Measurements from ENCODE around the gene ATP6V1G2. TPM values are rescaled to one million over a fixed set of nuclear protein-coding genes. Genes with fewer than 3 reads are reported as not detected.

Gene ATP6V1G2
- total RNA-seq (2022; extraction: Qiagen RNA extraction) = 0.46 to 0.93 TPM (median 0.67 TPM) in 5 replicates

DNA sequence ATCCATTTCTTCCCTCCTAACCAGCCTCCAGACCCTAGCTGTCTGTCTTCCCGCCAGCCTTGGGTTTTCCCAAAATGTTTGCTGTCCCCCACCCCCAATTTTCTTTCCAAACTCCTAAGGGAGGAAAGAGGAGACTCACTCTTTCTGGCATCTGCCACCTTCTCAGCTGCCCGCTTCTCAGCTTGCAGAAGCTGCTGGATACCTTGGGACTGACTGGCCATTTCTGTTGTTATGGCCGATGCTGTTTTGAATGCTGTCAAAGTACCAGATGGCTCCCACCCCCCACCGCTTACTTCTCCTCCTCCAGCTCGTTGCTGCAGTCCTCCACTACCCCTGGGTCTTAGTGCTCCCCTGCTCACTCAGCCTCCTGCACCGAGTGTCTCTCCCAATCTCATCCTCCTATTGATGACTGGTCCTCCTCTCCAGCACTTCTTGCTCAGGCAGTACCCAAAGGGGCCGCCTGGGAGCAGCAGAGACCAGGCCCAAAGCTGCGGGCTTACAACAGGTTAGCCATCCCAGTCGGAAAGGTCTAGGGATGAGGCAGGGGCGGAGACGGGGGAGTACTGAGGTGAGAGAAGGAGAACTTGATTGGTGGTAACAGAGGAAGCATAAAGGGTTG lies at the start of gene ATP6V1G2:
Gene ATP6V1G2 (minus strand): TSS at position 270 of the 619 bp plus-strand sequence. CDS start 49 bp downstream, at position 221.

DNA sequence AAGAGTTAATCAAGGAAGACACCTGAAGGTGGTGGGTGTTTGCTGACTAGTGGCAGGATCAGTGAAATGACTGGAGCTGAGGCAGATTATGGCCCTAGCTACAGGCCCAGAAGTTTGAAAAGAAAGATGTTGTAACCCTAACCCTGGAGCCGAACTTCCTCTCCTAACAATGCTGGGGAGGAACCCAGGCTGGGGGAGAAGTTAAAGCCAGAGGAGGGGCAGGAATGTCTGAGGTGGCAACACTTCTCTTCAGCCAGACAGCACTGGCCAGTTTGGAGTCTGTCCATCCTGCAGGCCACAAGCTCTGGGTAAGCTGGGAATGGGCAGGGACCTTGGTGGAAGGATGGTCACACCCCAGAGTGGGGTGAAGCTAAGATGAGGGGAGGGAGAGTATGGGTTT lies 39.6 kb upstream of the ATP6V1G2 start, which contains the start of gene LST1:
Gene LST1 (plus strand): TSS at position 270 of the 400 bp plus-strand sequence. CDS start 1,023 bp downstream, outside the sequence.

DNA sequence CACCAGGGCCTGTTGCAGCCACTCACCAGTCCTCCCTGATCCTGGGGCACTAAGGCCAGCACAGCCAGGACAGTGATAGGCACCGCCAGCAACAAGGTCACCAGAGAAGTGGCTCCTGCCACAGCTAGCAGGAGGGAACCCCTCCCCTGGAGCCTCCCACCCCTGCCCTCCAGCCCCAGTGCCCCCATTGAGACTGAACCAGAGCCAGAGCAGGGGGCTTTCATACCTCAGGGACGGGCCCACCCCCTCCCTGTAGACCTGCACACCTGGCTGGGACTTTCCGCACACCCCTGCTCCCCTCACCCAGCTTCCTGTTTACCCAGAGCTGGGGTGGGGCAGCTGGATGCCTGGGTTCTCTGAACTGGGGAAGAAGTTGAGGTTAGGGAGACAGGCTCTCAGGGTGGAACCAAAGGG lies 35.8 kb upstream of the ATP6V1G2 start, which contains the start of gene LTB:
Gene LTB (minus strand): TSS at position 195 of the 414 bp plus-strand sequence. CDS start 7 bp downstream, at position 188.

GRCh38 chr6:31575335-31575901 lies 29.0 kb upstream of the ATP6V1G2 start, which contains the start of gene TNF:
Gene TNF (plus strand): TSS chr6:31575565. CDS start chr6:31575742, 177 bp downstream.

DNA sequence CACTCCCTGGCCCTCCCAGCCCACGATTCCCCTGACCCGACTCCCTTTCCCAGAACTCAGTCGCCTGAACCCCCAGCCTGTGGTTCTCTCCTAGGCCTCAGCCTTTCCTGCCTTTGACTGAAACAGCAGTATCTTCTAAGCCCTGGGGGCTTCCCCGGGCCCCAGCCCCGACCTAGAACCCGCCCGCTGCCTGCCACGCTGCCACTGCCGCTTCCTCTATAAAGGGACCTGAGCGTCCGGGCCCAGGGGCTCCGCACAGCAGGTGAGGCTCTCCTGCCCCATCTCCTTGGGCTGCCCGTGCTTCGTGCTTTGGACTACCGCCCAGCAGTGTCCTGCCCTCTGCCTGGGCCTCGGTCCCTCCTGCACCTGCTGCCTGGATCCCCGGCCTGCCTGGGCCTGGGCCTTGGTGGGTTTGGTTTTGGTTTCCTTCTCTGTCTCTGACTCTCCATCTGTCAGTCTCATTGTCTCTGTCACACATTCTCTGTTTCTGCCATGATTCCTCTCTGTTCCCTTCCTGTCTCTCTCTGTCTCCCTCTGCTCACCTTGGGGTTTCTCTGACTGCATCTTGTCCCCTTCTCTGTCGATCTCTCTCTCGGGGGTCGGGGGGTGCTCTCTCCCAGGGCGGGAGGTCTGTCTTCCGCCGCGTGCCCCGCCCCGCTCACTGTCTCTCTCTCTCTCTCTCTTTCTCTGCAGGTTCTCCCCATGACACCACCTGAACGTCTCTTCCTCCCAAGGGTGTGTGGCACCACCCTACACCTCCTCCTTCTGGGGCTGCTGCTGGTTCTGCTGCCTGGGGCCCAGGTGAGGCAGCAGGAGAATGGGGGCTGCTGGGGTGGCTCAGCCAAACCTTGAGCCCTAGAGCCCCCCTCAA lies 25.9 kb upstream of the ATP6V1G2 start, which contains the start of gene LTA:
Gene LTA (plus strand): TSS at position 249 of the 871 bp plus-strand sequence. CDS start 454 bp downstream, at position 703.

GRCh38 chr6:31546958-31547726 lies 734 bp upstream of the ATP6V1G2 start, which contains the start of gene NFKBIL1:
Gene NFKBIL1 (plus strand): TSS chr6:31547608. CDS start chr6:31547695, 87 bp downstream.

DNA sequence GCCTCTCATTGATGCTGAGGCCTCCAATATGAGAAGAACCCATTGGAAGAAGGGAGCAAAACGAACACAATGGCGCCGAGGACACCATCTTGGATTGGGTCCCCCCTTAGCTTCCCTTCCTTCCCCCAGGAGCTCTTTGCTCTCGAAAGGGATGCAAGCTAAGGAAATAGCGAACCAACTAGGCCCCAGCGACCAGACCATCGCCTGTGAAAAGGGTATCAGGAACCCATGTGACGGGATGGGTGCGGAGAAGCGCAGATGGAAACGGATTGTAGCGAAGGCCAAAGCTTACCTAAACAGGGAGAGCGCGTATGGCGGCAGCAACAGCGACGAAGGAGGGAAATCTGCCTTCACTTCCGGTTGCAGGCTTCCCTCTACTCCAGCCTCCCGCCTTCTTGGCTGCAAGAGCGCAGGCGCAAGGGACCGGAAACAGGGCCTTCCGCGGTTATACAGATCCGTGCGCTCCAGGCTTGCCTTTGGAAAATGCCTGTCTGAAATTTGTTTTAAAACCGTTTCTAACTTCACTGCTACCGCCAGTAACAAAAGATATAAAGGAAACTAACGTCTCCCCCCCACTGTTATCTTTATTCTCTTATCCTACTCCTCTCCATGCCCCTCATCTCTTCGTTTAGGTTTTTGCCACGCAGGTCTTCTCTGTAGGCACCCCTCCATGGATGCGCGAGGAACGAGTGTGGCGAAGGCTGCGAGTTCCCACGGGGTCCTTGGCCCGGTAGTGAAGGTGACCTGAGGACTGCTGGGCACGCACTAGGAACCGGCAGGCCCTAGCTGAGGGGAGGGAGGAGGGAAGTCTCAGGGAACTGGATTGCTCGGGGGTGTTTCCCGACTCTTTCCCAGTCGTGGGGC lies 4.5 kb downstream of the ATP6V1G2 start, which contains the start of gene DDX39B:
Gene DDX39B (minus strand): TSS at position 346 of the 864 bp plus-strand sequence. CDS start 1,471 bp downstream, outside the sequence.

DNA sequence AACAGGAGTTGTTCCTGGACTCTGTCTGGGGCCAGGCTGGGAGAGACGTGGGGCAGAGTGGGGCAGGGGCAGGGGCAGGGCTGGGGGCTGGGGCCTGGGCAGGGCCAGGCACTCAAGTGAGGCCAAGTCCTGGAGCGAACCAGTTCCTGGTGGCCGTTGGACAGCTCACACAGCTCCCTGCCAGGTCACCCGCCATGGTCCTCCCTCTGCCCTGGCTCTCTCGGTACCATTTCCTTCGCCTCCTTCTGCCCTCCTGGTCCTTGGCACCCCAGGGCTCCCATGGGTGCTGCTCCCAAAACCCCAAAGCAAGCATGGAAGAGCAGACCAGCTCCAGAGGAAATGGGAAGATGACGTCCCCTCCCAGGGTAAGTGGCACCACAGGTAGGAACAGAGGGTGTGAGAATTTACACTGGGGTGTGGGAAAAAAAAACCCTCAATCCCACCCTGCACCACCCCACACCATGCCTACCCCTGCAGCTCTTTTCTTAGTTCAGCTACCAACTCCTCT lies 17.5 kb downstream of the ATP6V1G2 start, which contains the start of gene MCCD1:
Gene MCCD1 (plus strand): TSS at position 142 of the 508 bp plus-strand sequence. CDS start 53 bp downstream, at position 195.

DNA sequence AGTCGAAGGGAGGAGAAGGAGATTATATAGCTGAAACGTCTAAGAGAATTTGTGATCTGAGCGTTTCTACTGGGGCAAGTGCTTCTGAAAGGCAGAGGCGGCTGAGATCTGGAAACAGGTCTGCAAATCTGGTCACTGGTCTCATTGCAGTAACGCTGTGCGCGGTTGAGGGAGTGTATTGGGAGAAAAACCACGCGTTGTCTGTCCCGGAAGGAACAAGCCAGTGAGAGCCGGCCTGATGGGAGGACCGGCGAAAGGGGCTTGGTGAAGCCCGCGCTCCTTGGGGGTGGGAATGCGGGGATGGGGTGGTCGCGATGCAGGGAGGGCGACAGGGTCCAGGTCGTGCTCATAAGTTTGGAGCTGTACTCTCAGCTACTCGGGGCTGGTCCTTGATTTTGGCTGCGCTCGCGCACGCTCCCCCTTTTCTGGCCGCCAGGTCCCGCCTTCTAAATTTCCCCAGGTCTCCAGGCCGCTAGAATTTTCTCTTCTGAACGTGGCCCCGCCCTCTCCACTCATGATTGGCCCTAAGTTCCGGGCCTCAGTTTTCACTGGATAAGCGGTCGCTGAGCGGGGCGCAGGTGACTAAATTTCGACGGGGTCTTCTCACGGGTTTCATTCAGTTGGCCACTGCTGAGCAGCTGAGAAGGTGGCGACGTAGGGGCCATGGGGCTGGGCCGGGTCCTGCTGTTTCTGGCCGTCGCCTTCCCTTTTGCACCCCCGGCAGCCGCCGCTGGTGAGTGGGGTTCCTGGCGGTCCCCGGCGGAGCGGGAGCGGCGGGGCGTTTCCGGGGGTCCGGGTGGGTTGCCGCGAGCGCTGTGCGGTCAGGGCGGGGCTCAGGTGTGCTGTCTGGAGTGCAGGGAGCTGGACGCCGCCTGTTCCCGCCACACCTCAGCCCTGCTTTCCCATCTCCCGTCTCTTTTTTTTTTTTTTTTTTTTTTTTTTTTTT lies 48.6 kb downstream of the ATP6V1G2 start, which contains the start of gene MICB:
Gene MICB (plus strand): TSS at position 615 of the 946 bp plus-strand sequence. CDS start 49 bp downstream, at position 664.

Other genes with a start within 250 kb of the ATP6V1G2 start
- gene HLA-B, start 189.4 kb downstream of the ATP6V1G2 start, total RNA-seq (2022; extraction: Qiagen RNA extraction) = 24.9 to 35.0 TPM (median 28.2 TPM) in 5 replicates
- gene MICA, start 143.0 kb downstream of the ATP6V1G2 start, total RNA-seq (2022; extraction: Qiagen RNA extraction) = 27.8 to 29.9 TPM (median 29.8 TPM) in 5 replicates
- 6.1 to 7.7 TPM (median 7.3 TPM) in 5 replicates for gene MICB, start 48.5 kb downstream of the ATP6V1G2 start, total RNA-seq (2022; extraction: Qiagen RNA extraction)
- gene MCCD1, start 17.6 kb downstream of the ATP6V1G2 start, total RNA-seq (2022; extraction: Qiagen RNA extraction) = not detected in 5 replicates
- 331 to 435 TPM (median 353 TPM) in 5 replicates for gene DDX39B, start 4.6 kb downstream of the ATP6V1G2 start, total RNA-seq (2022; extraction: Qiagen RNA extraction)
- gene NFKBIL1, start 1.0 kb upstream of the ATP6V1G2 start, total RNA-seq (2022; extraction: Qiagen RNA extraction) = 9.7 to 12.5 TPM (median 11.6 TPM) in 5 replicates
- gene LTA, start 25.7 kb upstream of the ATP6V1G2 start, total RNA-seq (2022; extraction: Qiagen RNA extraction) = 0.07 to 0.31 TPM (median 0.13 TPM) in 3 of 5 replicates, not detected in the others
- gene TNF, start 29.0 kb upstream of the ATP6V1G2 start, total RNA-seq (2022; extraction: Qiagen RNA extraction) = 0.08 to 0.12 TPM in 2 of 5 replicates, not detected in the others
- gene LTB, start 35.8 kb upstream of the ATP6V1G2 start, total RNA-seq (2022; extraction: Qiagen RNA extraction) = 0.29 to 0.47 TPM (median 0.38 TPM) in 5 replicates
- gene LST1, start 39.7 kb upstream of the ATP6V1G2 start, total RNA-seq (2022; extraction: Qiagen RNA extraction) = 0.37 TPM in 1 of 5 replicates, not detected in the others
- gene NCR3, start 46.4 kb upstream of the ATP6V1G2 start, total RNA-seq (2022; extraction: Qiagen RNA extraction) = not detected in 5 replicates
- gene AIF1, start 68.6 kb upstream of the ATP6V1G2 start, total RNA-seq (2022; extraction: Qiagen RNA extraction) = not detected in 5 replicates
- 76.6 to 89.9 TPM (median 84.4 TPM) in 5 replicates for gene PRRC2A, start 74.1 kb upstream of the ATP6V1G2 start, total RNA-seq (2022; extraction: Qiagen RNA extraction)
- gene BAG6, start 106.1 kb upstream of the ATP6V1G2 start, total RNA-seq (2022; extraction: Qiagen RNA extraction) = 129 to 143 TPM (median 133 TPM) in 5 replicates
- 2.9 to 3.8 TPM (median 3.4 TPM) in 5 replicates for gene APOM, start 109.3 kb upstream of the ATP6V1G2 start, total RNA-seq (2022; extraction: Qiagen RNA extraction)
- 10.1 to 14.9 TPM (median 12.4 TPM) in 5 replicates for gene C6orf47, start 114.2 kb upstream of the ATP6V1G2 start, total RNA-seq (2022; extraction: Qiagen RNA extraction)
- 9.3 to 11.4 TPM (median 11.1 TPM) in 5 replicates for gene GPANK1, start 118.4 kb upstream of the ATP6V1G2 start, total RNA-seq (2022; extraction: Qiagen RNA extraction)
- gene CSNK2B, start 119.5 kb upstream of the ATP6V1G2 start, total RNA-seq (2022; extraction: Qiagen RNA extraction) = 154 to 183 TPM (median 177 TPM) in 5 replicates
- gene LY6G5B, start 123.4 kb upstream of the ATP6V1G2 start, total RNA-seq (2022; extraction: Qiagen RNA extraction) = 3.4 to 4.7 TPM (median 3.9 TPM) in 5 replicates
- 0.75 to 2.1 TPM (median 1.5 TPM) in 5 replicates for gene LY6G5C, start 134.5 kb upstream of the ATP6V1G2 start, total RNA-seq (2022; extraction: Qiagen RNA extraction)
- 15.0 to 19.1 TPM (median 17.0 TPM) in 5 replicates for gene ABHD16A, start 156.7 kb upstream of the ATP6V1G2 start, total RNA-seq (2022; extraction: Qiagen RNA extraction)
- gene LY6G6F, start 160.3 kb upstream of the ATP6V1G2 start, total RNA-seq (2022; extraction: Qiagen RNA extraction) = not detected in 5 replicates
- not detected in 5 replicates for gene LY6G6D, start 168.7 kb upstream of the ATP6V1G2 start, total RNA-seq (2022; extraction: Qiagen RNA extraction)
- 0.13 to 0.18 TPM in 2 of 5 replicates, not detected in the others for gene LY6G6C, start 175.1 kb upstream of the ATP6V1G2 start, total RNA-seq (2022; extraction: Qiagen RNA extraction)
- gene MPIG6B, start 176.8 kb upstream of the ATP6V1G2 start, total RNA-seq (2022; extraction: Qiagen RNA extraction) = not detected in 5 replicates
- 25.9 to 32.1 TPM (median 29.2 TPM) in 5 replicates for gene DDAH2, start 182.7 kb upstream of the ATP6V1G2 start, total RNA-seq (2022; extraction: Qiagen RNA extraction)
- gene CLIC1, start 189.9 kb upstream of the ATP6V1G2 start, total RNA-seq (2022; extraction: Qiagen RNA extraction) = 475 to 491 TPM (median 481 TPM) in 5 replicates
- 10.7 to 15.7 TPM (median 13.4 TPM) in 5 replicates for gene MSH5, start 193.4 kb upstream of the ATP6V1G2 start, total RNA-seq (2022; extraction: Qiagen RNA extraction)
- gene SAPCD1, start 216.0 kb upstream of the ATP6V1G2 start, total RNA-seq (2022; extraction: Qiagen RNA extraction) = 2.6 to 4.9 TPM (median 3.2 TPM) in 5 replicates
- gene VWA7, start 230.7 kb upstream of the ATP6V1G2 start, total RNA-seq (2022; extraction: Qiagen RNA extraction) = 1.1 to 1.7 TPM (median 1.5 TPM) in 5 replicates
- gene VARS1, start 249.1 kb upstream of the ATP6V1G2 start, total RNA-seq (2022; extraction: Qiagen RNA extraction) = 52.1 to 61.7 TPM (median 54.3 TPM) in 5 replicates